ENCODE data around the gene GGCX. TPM values are rescaled to one million over a fixed set of nuclear protein-coding genes. Genes with fewer than 3 reads are reported as not detected.

GGCX gene
- total RNA-seq, 3 donors from 2014 or later, result 26.7 to 35.1 (median 31.8) TPM

DNA sequence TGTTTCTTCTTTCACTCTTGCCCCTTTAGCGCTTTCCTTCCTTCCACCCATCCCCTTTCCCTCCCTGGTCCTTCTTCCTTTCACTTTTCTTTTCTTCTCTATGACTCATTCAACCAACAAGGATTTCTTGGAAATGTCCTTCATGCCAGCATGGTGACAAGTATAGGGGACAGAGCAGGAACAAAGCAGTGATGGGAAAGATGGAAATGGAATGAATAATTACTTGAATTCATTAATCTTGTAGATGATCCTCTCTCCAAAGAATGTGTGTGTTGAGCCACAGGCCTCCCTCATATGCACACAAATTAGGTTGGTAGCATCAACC, 24.4 kb upstream of the GGCX start:
- TF ChIP-seq POLR2AphosphoS5 (IDR thresholded peaks at IDR 0.05), result no peak
- TF ChIP-seq, protein P1, sequence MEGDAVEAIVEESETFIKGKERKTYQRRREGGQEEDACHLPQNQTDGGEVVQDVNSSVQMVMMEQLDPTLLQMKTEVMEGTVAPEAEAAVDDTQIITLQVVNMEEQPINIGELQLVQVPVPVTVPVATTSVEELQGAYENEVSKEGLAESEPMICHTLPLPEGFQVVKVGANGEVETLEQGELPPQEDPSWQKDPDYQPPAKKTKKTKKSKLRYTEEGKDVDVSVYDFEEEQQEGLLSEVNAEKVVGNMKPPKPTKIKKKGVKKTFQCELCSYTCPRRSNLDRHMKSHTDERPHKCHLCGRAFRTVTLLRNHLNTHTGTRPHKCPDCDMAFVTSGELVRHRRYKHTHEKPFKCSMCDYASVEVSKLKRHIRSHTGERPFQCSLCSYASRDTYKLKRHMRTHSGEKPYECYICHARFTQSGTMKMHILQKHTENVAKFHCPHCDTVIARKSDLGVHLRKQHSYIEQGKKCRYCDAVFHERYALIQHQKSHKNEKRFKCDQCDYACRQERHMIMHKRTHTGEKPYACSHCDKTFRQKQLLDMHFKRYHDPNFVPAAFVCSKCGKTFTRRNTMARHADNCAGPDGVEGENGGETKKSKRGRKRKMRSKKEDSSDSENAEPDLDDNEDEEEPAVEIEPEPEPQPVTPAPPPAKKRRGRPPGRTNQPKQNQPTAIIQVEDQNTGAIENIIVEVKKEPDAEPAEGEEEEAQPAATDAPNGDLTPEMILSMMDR (IDR thresholded peaks at IDR 0.05), result no peak
- TF ChIP-seq POLR2A (IDR thresholded peaks at IDR 0.05), result no peak
- peak overlapping the region; percentile 56 to 78 (median 61) for H3K4me3 ChIP-seq

DNA sequence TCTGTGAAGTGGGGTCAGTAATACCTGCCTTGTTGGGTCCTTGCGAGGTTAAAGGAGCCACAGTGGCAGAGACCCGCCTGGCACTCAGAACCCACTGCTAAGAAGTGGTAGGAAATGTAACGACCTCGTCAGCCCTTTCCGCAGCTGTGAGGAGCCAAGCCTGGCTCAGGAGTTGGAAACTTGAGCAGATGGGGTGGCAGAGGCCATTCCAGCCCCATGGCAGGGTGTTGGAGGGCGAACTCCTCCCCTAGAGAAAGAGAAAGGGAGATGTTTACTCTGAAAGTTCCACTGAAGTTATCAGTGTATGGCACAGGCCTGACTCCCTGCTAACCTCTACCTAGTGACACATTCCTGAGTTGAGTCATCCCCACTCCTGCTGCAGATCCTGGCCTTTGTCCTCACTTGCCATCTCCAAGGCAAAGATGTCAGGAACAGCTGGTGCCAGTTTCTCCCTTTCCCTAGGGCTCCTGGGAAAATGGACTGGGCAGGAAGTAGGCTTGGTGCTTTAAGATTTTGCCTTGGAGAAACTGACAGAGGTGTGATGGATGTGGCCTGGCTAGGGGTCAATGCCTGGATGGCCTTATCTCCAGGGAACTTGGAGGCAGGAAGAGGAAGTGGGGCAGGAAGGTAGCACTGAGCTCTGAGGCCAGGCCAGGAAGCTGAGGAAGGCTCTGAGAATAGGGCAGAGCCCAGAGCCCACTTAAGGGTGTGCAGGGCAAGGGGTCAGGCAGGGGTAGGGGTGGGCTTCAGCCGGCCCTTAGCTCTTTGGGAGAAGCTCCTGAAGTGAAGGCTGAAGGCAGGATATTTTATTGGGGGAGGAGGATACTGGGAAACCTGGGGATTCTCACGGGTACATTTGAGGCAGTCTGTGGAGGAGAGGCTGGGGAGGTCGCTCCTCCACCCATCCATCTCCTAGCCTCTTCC, 23.8 kb upstream of the GGCX start:
- intact Hi-C loops (cut with DNase I; ENCODE audit: low total_unique reads), result no loop called here
- no peak for DNase-seq (ENCODE audit: low spot score in 2 of 2)
- Histone ChIP-seq H3K4me3 (peak overlapping the region; percentile 56 to 78 (median 61)), H3K9me3 (no peaks in the 10 kb centered on the region), H3K36me3 (no peaks in the 10 kb centered on the region), H3K27me3 (no peaks in the 10 kb centered on the region), H3K27ac (peak overlapping the region; percentile 86 to 94), H3K4me1 (peaks cover 2 to 7% of the 10 kb centered on the region in 2 donors)
- TF ChIP-seq POLR2A (IDR thresholded peaks at IDR 0.05) (no peak), POLR2AphosphoS5 (IDR thresholded peaks at IDR 0.05) (no peak)
- TF ChIP-seq, protein P1 (IDR thresholded peaks at IDR 0.05), result no peak

More for the DNA sequence above, 24.4 kb upstream of the GGCX start:
- peaks cover 5 to 12% of the 10 kb centered on the region in 2 donors for H3K4me1 ChIP-seq
- H3K9me3 ChIP-seq, result no peaks in the 10 kb centered on the region
- H3K27ac ChIP-seq, result peak overlapping the region; percentile 86 to 94
- DNase-seq (ENCODE audit: low spot score in 2 of 2), result no peak
- intact Hi-C loops (cut with DNase I; ENCODE audit: low total_unique reads), result no loop called here
- H3K36me3 ChIP-seq, result no peaks in the 10 kb centered on the region
- H3K27me3 ChIP-seq, result no peaks in the 10 kb centered on the region

DNA sequence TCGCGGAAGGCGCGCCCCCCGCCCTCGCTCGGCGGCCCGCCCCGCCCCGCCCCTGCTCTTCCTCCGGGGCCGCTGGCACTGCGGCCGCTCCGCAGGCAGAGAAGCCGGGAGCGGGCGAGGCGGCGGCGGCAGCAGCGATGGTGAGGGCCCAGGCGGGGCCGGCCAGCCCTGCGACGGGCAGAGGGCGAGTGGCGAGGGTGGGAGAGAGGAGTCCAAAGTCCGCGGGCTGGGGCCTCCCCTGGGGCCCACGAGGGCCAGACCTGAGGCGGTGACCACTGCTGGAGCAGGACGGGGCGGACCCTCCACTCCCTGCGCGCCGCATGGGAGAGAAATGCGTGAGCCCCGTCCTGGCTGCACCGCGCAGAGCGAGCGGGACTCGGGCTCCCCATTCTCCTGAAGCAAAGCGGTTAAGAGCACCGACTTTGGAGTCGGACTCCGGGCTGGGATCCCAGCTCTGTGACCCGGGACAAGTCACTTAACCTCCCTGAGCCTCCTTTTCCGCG, 23.1 kb upstream of the GGCX start, which contains the start of gene VAMP5:
VAMP5 (plus strand) TSS at position 78 of the 503 bp plus-strand sequence; CDS start at position 138, 60 bp downstream.
- intact Hi-C loops (cut with DNase I; ENCODE audit: low total_unique reads), result no loop called here
- Histone ChIP-seq H3K36me3 (no peaks in the 10 kb centered on the region), H3K27ac (peak within 1 kb of the TSS; percentile 86 to 94), H3K27me3 (no peaks in the 10 kb centered on the region), H3K4me1 (peaks cover 5 to 12% of the 10 kb centered on the region in 2 donors), H3K4me3 (peak within 1 kb of the TSS; percentile 56 to 78 (median 61)), H3K9me3 (no peaks in the 10 kb centered on the region)
- no peak for DNase-seq (ENCODE audit: low spot score in 2 of 2)
- TF ChIP-seq POLR2AphosphoS5 (IDR thresholded peaks at IDR 0.05), result no peak

DNA sequence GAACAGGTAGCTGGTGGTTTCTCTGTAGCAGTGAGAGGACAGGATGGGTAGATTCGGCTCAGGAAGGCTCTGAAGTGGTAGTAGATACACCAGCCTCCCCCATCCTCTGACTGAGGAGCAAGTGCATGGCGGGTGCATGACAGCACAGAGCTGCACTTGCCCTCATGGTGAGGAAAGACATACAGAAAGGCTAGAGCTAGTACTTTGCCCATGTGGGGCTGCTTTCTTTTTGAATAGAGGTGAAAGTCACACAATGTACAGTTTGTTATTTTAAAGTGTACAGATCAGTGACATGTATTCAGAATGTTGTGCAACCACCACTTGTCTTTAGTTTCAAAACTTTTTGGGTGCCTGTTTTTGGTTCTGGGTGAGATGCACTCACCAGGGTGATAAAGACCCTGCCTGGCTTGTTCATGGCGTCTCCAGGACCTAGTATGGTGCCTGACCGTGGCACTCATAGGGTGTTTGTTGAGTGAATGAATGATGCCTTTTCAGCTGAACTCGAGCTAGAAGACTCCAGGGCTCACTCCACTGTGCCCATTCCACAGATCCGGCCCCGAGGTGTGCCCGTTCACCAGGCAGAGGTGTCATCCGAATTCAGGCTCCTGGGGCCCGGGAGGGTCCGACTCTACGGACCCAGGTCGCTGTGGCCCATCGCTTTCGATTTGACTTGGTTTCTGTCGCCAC, 22.5 kb upstream of the GGCX start:
- no peaks in the 10 kb centered on the region for H3K36me3 ChIP-seq
- H3K4me3 ChIP-seq, result peak overlapping the region; percentile 56 to 78 (median 61)
- no peak for TF ChIP-seq POLR2A (IDR thresholded peaks at IDR 0.05)
- TF ChIP-seq, protein P1 (IDR thresholded peaks at IDR 0.05), result no peak
- no peak for TF ChIP-seq POLR2AphosphoS5 (IDR thresholded peaks at IDR 0.05)
- peaks cover 7 to 17% of the 10 kb centered on the region in 2 donors for H3K4me1 ChIP-seq
- no peak for DNase-seq (ENCODE audit: low spot score in 2 of 2)
- no peaks in the 10 kb centered on the region for H3K9me3 ChIP-seq
- intact Hi-C loops (cut with DNase I; ENCODE audit: low total_unique reads), result no loop called here
- peak overlapping the region; percentile 86 to 94 for H3K27ac ChIP-seq
- no peaks in the 10 kb centered on the region for H3K27me3 ChIP-seq

DNA sequence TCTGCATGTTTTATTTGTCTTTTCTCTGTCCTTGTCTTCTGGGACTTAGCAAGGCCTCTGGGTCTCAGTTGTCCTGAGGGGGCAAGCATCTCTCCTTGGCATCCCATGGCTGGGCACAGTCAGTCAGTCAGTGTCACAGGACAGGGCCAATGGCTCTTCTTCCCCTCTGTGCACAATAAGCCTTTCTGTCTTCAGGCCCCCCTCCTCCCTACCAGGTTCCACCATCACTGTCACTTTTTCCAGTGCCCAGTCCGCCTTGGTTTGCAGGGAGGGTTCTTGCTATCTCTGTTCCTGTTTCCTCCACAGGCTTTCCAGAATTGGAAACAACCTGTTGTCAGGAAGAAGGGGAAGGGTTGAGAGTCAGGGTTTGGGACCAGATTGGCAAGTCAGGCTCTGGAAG, 21.2 kb upstream of the GGCX start:
- H3K27ac ChIP-seq, result no peak overlapping the region
- no peak for DNase-seq (ENCODE audit: low spot score in 2 of 2)
- no peaks in the 10 kb centered on the region for H3K9me3 ChIP-seq
- peaks cover 7 to 17% of the 10 kb centered on the region in 2 donors for H3K4me1 ChIP-seq
- TF ChIP-seq POLR2A (IDR thresholded peaks at IDR 0.05) (no peak), POLR2AphosphoS5 (IDR thresholded peaks at IDR 0.05) (no peak)
- TF ChIP-seq, protein P1 (IDR thresholded peaks at IDR 0.05), result no peak
- no peak overlapping the region for H3K4me3 ChIP-seq
- no peaks in the 10 kb centered on the region for H3K36me3 ChIP-seq
- intact Hi-C loops (cut with DNase I; ENCODE audit: low total_unique reads), result no loop called here
- H3K27me3 ChIP-seq, result no peaks in the 10 kb centered on the region
